GM10266 (cell line): ENCODE results near the gene GPSM3.

Source experiments
- DNase-seq: peaks from one replicate; pipeline ENCODE4 v3.0.0; 2012; ENCODE audit errors: extremely low spot score
- TF ChIP-seq, protein P1 (sequence below): IDR thresholded peaks from 2 replicates; pipeline ENCODE4 v1.5.1; 2012; ENCODE audit warnings: mild to moderate bottlenecking, low read depth; ENCODE audit not compliant: control insufficient read depth, insufficient read depth; ENCODE audit errors: missing control alignments

The GPSM3 gene

DNA sequence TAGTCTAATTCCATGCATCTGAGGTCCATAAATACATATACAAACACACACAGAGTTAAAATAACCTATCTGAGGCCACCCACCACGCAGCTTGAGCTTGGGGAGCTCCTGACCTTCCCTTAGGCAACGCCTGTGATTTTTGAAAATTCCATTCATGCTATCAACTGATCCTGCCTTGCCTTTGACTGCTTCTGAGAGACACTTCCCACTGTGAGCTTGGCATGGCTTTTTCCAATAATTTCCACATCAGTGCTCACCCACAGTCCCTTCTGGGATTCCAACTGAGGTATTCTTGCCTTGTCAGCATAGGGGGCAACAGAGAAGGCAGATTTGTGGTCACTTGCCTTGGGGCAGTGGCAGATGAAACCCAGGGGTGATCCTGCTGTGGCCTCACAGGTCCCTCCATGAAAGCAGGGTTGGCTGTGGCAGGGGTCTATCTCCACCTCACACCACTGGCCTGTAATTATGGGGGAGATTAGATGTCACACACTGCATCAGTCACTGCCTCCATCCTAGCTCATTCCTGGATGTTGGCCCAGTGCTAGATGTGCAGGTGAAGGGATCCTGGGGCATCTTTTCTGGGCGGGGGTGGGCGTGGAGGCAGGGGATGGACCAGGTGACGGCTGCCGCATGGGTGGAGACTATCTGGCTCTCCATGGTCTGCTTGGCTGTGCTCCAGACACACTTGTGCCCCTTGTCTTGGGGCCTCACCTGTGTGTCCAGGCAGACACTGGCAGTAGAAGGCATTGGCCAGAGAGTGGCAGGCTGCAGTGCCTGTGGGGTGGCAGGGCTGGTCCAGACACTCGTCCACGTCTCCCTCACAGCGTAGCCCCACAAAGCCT, 11.2 kb upstream of the GPSM3 start:
- TF ChIP-seq, protein P1, sequence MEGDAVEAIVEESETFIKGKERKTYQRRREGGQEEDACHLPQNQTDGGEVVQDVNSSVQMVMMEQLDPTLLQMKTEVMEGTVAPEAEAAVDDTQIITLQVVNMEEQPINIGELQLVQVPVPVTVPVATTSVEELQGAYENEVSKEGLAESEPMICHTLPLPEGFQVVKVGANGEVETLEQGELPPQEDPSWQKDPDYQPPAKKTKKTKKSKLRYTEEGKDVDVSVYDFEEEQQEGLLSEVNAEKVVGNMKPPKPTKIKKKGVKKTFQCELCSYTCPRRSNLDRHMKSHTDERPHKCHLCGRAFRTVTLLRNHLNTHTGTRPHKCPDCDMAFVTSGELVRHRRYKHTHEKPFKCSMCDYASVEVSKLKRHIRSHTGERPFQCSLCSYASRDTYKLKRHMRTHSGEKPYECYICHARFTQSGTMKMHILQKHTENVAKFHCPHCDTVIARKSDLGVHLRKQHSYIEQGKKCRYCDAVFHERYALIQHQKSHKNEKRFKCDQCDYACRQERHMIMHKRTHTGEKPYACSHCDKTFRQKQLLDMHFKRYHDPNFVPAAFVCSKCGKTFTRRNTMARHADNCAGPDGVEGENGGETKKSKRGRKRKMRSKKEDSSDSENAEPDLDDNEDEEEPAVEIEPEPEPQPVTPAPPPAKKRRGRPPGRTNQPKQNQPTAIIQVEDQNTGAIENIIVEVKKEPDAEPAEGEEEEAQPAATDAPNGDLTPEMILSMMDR, result no peak
- no peak for DNase-seq

DNA sequence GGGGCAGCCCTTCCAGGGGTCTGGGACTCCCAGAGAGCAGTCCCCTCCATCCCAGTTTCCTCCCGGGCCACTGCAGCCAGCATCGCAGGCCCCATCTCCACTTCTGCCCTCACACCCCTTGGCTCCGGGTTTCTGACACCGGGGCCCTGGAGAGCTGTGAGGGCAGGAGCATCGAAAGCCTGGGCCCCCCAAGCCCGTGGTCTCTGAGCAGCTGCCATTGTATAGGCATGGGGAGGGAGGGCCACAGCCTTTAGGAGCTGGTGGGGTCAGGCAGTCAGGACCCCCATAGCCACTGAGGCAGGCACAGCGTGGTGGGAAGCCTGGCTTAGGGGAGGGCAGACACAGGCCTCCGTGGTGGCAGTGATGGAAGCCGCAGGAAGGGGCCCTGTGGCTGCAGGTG, 9.7 kb upstream of the GPSM3 start:
- DNase-seq, result no peak
- TF ChIP-seq, protein P1, result no peak

DNA sequence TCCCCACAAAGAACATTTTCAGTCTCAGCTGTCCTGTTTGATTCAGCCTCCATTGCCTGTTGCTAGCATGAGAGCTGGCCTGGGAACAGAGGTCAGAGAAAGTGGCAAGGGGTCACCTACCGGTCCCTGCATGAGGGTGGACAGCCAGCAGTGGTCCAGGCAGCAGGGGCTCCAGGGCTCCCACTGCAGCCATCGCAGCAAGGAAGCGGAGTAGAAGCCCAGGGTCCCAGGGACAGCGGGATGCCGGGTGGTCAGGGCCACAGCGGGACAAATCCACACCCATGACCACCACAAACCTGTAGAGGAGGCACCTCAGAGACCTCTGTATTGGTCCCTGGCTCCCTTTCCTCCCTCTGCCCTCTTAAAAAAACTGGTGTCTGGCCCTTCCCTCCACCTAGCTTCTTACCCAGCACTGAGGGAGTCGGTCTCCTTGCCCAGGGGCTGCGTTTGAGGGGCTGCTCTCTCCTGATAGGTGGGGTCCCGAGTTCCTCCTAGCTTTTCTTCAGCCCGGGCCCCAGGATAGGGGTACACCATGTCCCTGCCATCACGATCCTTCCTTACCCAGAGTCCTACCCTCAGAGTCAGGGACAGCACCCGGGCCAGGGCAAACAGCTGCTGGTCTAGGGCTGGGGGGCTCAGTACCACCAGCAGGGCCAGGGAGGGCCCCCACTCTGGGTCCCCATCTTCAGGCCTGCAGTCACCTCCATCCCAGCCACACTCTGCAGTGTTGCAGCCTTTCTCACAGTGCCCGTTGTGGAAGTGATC, 8.4 kb upstream of the GPSM3 start:
- TF ChIP-seq, protein P1, result no peak
- DNase-seq, result no peak

DNA sequence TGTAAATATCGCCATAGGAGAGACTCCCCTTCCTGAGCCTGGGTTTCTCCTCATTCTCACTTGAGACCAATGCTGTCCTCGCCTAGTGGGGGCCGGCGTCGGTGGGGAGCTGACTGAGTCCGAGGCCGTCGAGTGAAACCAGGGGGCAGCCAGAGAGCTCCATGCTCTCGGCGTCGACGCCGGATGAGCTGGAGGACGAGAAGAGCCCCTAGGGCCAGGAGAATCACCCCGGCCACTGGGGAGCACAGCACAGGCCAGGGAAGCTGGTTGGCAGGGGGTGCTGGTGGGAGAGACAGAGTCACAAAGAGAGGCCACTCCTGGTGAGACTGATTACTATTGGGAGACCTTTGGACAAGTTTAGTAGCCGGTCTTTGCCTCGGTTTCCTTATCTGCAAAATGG, 6.4 kb upstream of the GPSM3 start:
- TF ChIP-seq, protein P1, result no peak
- no peak for DNase-seq

DNA sequence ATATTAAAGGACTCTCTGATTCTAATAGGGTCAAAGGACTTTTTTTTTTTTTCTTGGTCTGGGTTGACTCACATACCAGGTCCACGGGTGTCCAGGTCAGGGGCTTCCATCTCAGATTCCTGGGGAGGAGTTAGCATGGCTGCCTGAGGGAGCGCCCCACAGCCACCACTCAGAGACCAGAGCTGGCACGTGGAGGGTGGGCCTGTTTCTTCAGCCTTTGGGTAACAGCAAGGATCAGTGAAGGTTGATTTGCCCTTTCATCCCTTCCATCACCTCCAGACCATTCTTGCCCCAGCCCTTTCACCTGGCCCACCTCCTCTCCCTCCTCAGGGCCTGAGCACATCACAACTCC, 5.9 kb upstream of the GPSM3 start:
- no peak for DNase-seq
- TF ChIP-seq, protein P1, result no peak

DNA sequence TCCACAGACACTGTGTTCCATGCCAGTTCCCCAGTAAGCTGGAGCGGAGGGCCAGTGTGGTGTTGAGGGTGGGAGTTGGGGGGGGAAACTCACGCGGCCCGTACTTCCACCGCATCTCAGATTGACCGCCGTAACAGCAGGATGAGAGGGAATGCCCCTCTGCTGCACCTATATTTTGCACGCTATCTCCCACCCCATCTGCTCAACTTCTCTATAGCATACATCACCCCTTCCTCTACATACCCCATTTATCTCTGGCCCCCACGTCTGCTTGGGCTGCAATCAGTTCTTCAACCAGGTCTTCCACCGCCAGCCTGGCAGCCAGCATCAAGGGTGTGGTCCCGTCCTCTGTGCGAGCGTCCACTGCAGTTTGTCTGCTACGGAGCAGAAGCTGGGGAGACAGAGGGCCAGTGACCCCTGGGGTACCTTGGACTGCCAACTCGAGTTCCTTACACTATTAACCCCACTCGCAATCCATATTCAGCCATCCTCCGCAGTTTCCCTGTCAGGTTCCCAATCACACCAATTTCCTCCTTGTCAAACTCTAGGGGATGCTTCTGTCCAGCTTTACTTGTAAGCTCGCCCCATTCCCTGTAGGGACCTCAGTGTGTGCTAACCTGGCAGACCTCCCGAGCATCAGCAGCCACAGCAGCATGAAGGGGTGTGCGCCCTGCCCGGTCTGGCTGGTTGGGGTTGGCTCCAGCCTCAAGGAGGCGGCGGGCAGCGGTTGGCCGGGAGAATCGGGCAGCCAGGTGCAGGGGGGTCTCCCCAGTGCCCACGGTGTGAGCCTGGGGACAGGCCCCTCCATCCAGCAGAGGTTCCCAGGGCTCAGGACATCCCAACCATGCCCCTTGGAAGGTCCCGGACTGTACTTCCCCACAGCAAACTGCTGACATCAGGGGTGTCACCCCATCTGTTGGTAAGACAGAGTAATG, 4.5 kb upstream of the GPSM3 start:
- no peak for DNase-seq
- TF ChIP-seq, protein P1, result peak; percentile 22
